NK-92 (cell line): ENCODE results near the gene NOS1AP.

Experiments
- DNase-seq: peaks from one replicate; lab custom pipeline; 2025; ENCODE audit not compliant: unreplicated experiment; lab: John Stamatoyannopoulos, UW

Gene NOS1AP

DNA sequence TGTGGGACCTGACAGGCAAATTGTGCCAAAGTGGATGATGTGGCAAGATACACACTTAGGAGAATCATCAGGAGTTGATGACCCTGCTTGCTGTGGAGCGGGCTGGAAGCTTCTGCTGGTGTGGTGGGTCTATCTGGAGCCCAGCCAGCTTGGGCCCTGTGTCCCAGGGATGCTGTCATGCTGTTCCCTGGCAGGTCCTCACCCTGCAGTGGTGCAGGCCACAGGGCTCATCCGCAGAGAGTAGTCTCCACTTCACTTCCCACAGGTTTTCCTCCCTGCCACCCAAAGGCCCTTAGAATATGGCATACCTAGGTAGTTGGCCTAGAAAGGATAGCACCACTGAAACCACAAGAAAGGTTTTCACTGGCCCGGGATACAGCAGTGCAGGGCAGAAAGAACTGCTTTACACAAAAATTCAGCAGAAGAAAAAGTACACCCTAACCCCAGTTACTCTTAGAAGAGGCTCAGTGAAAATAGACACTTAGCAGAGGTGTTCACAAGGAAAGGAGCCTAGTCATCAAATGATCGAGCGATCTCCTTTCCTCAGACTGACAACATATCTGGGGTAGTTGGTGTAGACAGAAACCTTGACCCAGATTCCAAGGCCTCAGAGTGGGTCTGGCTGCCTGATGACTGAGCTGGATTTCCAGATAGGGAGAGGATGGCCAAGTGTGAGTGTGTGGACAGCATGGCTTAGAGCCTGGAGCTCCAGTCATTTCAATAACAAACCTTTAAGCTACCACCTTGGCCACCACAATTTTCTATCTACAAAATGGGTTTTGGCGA, 310.8 kb downstream of the NOS1AP start:
- no peak for DNase-seq

DNA sequence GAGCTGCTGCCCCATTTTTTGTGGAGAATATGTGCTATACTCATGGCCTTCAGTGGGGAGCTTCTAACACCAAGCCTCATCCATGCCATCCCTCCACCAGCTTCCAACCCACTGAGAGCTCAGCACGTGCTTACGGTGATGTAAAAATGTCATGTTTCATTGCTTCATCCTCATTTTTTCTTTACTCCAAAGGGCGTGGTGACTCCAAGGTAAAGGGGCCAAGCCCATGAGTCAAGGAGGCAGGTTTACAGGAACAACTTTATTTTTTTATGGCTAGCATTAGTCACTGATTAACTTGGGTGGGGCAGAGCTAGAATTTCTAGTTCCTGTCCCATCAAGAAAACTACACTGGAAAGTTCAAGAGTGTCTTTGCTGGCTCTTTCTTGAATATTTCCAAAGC, 311.9 kb downstream of the NOS1AP start, which contains the start of gene C1orf226:
Gene C1orf226 (plus strand): TSS at position 346 of the 400 bp plus-strand sequence. CDS start 174 bp downstream, outside the sequence.
- no peak for DNase-seq

DNA sequence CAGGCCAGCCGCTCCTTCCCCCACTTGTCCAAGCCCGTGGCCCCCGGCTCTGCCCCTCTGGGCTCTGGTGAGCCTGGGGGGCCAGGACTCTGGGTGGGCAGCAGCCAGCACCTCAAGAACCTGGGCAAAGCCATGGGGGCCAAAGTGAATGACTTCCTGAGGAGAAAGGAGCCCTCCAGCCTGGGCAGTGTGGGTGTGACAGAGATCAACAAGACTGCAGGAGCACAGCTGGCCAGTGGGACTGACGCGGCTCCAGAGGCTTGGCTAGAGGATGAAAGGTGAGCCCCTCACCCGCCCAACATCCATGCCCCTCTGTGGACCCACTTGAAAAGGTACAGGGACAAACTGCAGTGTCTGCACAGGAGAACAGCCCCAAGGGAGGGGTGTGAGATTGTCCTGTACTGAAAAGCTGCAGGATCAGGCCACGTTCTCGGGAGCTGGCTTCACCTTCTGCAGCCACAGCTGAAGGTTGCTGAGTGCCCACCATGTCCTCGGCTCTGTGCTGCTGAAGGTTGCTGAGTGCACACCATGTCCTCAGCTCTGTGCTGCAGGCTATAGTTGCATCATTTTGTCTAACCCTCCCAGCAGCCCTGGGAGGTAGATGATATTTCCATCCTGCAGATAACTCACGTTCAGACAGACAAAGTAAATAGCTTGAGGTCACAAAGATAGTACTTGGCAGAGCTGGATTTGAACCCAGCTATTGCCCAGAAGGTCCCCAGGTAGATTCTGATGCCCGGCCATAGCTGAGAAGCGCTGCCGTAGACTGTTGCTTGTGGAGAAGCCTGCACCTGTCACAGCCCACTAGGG, 312.7 kb downstream of the NOS1AP start:
- no peak for DNase-seq

DNA sequence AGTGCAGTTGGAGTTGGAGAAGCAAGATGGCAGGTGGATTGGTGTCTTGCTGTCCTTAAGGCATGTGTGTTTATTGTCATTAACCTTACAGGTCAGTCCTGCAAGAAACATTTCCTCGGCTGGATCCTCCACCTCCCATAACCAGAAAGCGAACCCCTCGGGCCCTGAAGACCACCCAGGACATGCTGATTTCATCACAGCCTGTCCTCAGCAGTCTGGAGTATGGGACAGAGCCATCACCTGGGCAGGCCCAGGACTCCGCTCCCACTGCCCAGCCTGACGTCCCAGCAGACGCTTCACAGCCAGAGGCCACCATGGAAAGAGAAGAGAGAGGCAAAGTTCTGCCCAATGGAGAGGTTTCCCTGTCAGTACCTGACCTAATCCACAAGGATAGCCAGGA, 313.6 kb downstream of the NOS1AP start:
- DNase-seq = no peak

- no peak for DNase-seq
These were observed 314.0 kb downstream of the NOS1AP start for GRCh38 chr1:162383516-162383915.

DNA sequence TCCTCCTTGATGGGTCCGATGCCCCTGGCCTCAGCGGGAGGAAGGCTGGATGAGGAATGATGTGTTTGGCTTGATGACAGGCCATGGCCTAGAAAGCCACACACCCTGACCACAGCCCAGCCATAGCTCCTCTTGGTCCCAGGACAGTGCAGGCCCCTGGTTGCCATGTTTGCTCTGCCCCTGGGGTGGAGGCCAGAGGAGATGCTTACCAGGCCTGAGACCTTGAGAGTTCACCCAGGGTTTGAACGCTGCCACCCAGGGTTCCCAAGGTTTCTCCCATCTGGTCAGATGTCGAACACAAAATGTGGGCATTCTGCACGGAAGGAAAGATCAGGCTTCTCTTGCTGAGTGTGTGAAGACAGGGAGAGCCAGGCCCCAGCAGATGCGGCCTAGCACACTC, 314.6 kb downstream of the NOS1AP start:
- DNase-seq = no peak

- DNase-seq = no peak
These were observed 315.2 kb downstream of the NOS1AP start for GRCh38 chr1:162384601-162385279.

- no peak for DNase-seq
These were observed 315.8 kb downstream of the NOS1AP start for GRCh38 chr1:162385280-162385623.

- no peak for DNase-seq
These were observed 316.2 kb downstream of the NOS1AP start for GRCh38 chr1:162385702-162386101.

- DNase-seq = no peak
These were observed 317.1 kb downstream of the NOS1AP start for GRCh38 chr1:162386292-162387225.

GRCh38 chr1:162387226-162388082, 318.0 kb downstream of the NOS1AP start:
- no peak for DNase-seq

DNA sequence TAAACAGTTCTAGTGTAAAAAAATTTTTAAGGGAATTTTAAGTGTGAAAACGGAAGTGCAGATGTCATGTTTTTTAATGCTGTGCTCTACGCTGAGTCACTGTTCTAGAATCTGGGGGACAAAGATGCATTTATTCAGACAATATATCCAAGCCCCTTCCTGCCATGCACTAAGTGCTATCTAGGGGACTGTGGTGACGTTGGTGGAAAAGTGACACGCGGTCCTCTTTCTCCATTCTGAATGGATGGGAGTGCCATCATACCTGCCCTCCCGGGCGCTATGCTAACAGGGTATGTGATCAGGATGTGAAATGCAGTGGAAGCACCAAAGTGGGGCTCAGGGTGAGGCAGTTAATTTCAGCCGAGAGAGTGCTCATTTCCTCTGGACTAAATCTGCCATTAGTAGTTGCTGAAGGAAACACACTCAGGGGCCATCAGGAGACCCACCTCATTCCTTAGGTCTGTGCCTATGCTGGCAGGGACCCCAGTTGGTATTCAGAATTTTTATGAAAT, 318.6 kb downstream of the NOS1AP start:
- no peak for DNase-seq

GRCh38 chr1:162388615-162389014, 319.1 kb downstream of the NOS1AP start:
- DNase-seq = no peak

GRCh38 chr1:162389021-162389818, 319.7 kb downstream of the NOS1AP start:
- no peak for DNase-seq

DNA sequence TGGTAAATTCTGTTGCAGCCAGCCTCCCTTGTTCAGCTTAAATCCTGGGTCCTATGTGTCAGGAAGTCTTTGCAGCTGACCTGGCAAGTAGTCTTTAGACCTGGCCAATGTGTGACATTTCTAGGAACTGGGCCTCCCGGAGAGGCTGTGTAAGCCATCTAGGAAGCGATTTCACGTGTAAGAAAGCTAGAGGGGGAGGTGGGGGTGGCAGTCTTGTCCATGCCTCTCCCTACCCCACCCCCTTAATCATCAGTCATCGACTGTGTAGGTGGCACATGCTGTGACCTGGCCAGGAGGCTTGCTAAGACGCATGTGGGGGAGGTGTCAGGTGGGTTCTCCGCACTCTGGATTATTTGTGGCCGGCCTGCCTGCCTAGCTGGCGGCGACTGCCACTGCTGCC, 320.5 kb downstream of the NOS1AP start:
- no peak for DNase-seq

GRCh38 chr1:162390396-162391185, 321.1 kb downstream of the NOS1AP start:
- DNase-seq = no peak

DNA sequence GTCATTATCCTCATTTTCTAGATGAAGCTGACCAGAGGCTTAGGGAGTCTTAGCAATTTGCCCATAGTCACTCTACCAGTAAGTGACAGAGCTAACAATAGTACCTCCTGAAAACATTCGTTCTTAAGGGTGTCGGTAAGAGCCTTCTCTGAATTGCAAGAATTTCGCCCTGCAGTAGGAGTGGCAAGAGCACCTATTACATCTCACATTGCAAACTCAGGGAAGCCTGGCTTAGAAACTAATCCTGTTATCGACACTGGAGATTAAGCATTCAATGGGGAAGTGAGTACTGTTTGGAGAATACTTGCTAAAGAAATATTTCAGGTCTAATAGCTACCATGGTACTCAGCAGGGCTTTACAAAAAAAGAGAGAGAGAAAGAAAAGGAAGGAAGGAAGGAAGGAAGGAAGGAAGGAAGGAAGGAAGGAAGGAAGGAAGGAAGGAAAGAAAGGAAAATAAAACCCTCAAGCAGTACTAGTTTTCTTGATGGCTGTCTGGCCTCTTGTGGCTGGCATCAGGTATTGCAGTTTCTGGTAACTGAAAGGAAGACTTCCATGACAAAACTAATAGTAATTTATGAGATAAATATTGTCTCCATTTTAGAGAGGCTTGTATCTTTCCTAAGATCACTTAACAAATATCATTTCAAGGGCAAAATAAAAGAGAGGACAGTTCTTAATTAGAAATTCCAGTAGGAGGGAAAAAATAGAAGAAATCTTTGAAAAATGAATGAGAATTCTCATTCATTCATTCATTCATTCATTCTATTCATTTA, 322.5 kb downstream of the NOS1AP start:
- no peak for DNase-seq
